ENCODE measurements around the gene NRG3. TPM values are rescaled to one million over a fixed set of nuclear protein-coding genes. Genes with fewer than 3 reads are reported as not detected.

Gene NRG3
- total RNA-seq, 2 donors from 2014 or later = 0.97 TPM; not detected in 1

DNA sequence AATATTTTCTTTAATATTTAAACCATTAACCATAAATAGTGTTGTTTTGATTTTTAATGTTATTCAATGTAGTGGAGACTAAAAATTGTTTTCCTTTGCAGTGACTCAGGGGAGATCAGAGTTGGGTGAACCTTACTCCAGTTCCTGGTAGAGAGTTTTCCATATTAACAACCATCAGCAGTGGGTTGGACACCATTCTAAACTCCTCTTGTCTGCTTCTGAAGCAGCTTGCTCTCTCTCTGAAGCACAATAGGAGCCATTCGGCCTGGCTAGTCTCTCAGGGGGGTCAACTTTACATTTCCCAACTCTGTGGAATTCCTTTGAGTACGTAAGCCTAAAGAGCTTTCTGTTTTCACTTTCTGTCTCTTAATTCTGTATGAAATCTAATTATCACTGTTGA lies 9.4 kb upstream of the NRG3 start:
- no peak for DNase-seq (ENCODE audit: low spot score)
- Histone ChIP-seq H3K27me3 (replicated peaks; ENCODE audit: insufficient read depth) (no peaks in the 10 kb centered on the region), H3K4me1 (replicated peaks) (no peaks in the 10 kb centered on the region), H3K4me3 (no peak overlapping the region), H3K27ac (no peak overlapping the region), H3K9me3 (no peaks in the 10 kb centered on the region), H3K36me3 (no peaks in the 10 kb centered on the region)
- TF ChIP-seq POLR2AphosphoS5 (IDR thresholded peaks at IDR 0.05) (no peak), POLR2A (IDR thresholded peaks at IDR 0.05) (no peak), CTCF (IDR thresholded peaks at IDR 0.05) (no peak)
- WGBS = 39% methylated on average over 2 of the region's 2 CpGs
- intact Hi-C loops (cut with DNase I) = no loop called here

- intact Hi-C loops (cut with DNase I) = no loop called here
- no peak for DNase-seq (ENCODE audit: low spot score)
- Histone ChIP-seq H3K4me3 (no peak overlapping the region), H3K27me3 (replicated peaks; ENCODE audit: insufficient read depth) (no peaks in the 10 kb centered on the region), H3K27ac (no peak overlapping the region), H3K36me3 (no peaks in the 10 kb centered on the region), H3K9me3 (no peaks in the 10 kb centered on the region), H3K4me1 (replicated peaks) (no peaks in the 10 kb centered on the region)
- TF ChIP-seq POLR2A (IDR thresholded peaks at IDR 0.05) (no peak), CTCF (IDR thresholded peaks at IDR 0.05) (no peak), POLR2AphosphoS5 (IDR thresholded peaks at IDR 0.05) (no peak)
These were observed 8.2 kb upstream of the NRG3 start for GRCh38 chr10:81866753-81867152.

- intact Hi-C loops (cut with DNase I) = no loop called here
- Histone ChIP-seq H3K4me1 (replicated peaks) (no peaks in the 10 kb centered on the region), H3K36me3 (no peaks in the 10 kb centered on the region), H3K4me3 (no peak overlapping the region), H3K9me3 (no peaks in the 10 kb centered on the region), H3K27ac (no peak overlapping the region), H3K27me3 (replicated peaks; ENCODE audit: insufficient read depth) (peaks cover 1% of the 10 kb centered on the region)
- no peak for DNase-seq (ENCODE audit: low spot score)
- 76% methylated on average over 4 of the region's 4 CpGs for WGBS
- TF ChIP-seq POLR2A (IDR thresholded peaks at IDR 0.05) (no peak), CTCF (IDR thresholded peaks at IDR 0.05) (no peak)
These were observed 4.5 kb upstream of the NRG3 start for GRCh38 chr10:81870472-81870871.

GRCh38 chr10:81871558-81871957 lies 3.4 kb upstream of the NRG3 start:
- intact Hi-C loops (cut with DNase I) = no loop called here
- DNase-seq (ENCODE audit: low spot score) = no peak
- Histone ChIP-seq H3K9me3 (no peaks in the 10 kb centered on the region), H3K36me3 (no peaks in the 10 kb centered on the region), H3K4me1 (replicated peaks) (no peaks in the 10 kb centered on the region), H3K27me3 (replicated peaks; ENCODE audit: insufficient read depth) (peaks cover 10% of the 10 kb centered on the region), H3K27ac (no peak overlapping the region), H3K4me3 (no peak overlapping the region)
- 87% methylated on average over 2 of the region's 2 CpGs for WGBS
- no peak for TF ChIP-seq POLR2AphosphoS5 (IDR thresholded peaks at IDR 0.05)
- no peak for TF ChIP-seq POLR2A (IDR thresholded peaks at IDR 0.05)
- no peak for TF ChIP-seq CTCF (IDR thresholded peaks at IDR 0.05)

GRCh38 chr10:81872206-81872862 lies 2.7 kb upstream of the NRG3 start:
- intact Hi-C loops (cut with DNase I) = no loop called here
- H3K36me3 ChIP-seq = no peaks in the 10 kb centered on the region
- 50% methylated on average over 6 of the region's 6 CpGs for WGBS
- DNase-seq (ENCODE audit: low spot score) = no peak
- no peaks in the 10 kb centered on the region for H3K9me3 ChIP-seq
- H3K27me3 ChIP-seq (replicated peaks; ENCODE audit: insufficient read depth) = peaks cover 10% of the 10 kb centered on the region
- no peak overlapping the region for H3K4me3 ChIP-seq
- TF ChIP-seq POLR2AphosphoS5 (IDR thresholded peaks at IDR 0.05) (no peak), POLR2A (IDR thresholded peaks at IDR 0.05) (no peak), CTCF (IDR thresholded peaks at IDR 0.05) (no peak)
- H3K4me1 ChIP-seq (replicated peaks) = no peaks in the 10 kb centered on the region
- H3K27ac ChIP-seq = no peak overlapping the region

All from prostate gland (tissue), 2 donors.